ENCODE data around the gene TMEM41A.
A peak's percentile ranks its signal among the peaks of the same experiment; 100 is the strongest.
"Not testable (repeated sequence)": the region's sequence is repeated elsewhere in the genome, so short reads cannot be mapped to it uniquely, and the experiment has no call there.

TMEM41A gene

GRCh38 chr3:185486394-185486793, 12.4 kb downstream of the TMEM41A start:
- no peak for DNase-seq

- no peak for DNase-seq
These were observed 14.5 kb downstream of the TMEM41A start for GRCh38 chr3:185484296-185484695.

GRCh38 chr3:185479373-185479945, 19.4 kb downstream of the TMEM41A start:
- DNase-seq, result peak; percentile 34

- DNase-seq, result peak; percentile 6
These were observed 21.5 kb downstream of the TMEM41A start for GRCh38 chr3:185477316-185477715.

GRCh38 chr3:185474922-185475321, 23.9 kb downstream of the TMEM41A start:
- DNase-seq, result not testable (repeated sequence)

GRCh38 chr3:185473290-185473815, 25.5 kb downstream of the TMEM41A start:
- peak; percentile 76 for DNase-seq

GRCh38 chr3:185470323-185470722, 28.5 kb downstream of the TMEM41A start:
- DNase-seq, result no peak

- DNase-seq, result no peak
These were observed 29.3 kb downstream of the TMEM41A start for GRCh38 chr3:185469542-185469941.

GRCh38 chr3:185466123-185466522, 32.7 kb downstream of the TMEM41A start:
- not testable (repeated sequence) for DNase-seq

- DNase-seq, result no peak
These were observed 33.4 kb downstream of the TMEM41A start for GRCh38 chr3:185465471-185465870.

GRCh38 chr3:185460719-185461350, 38.0 kb downstream of the TMEM41A start:
- DNase-seq, result no peak

- DNase-seq, result no peak
These were observed 38.5 kb downstream of the TMEM41A start for GRCh38 chr3:185460309-185460708.

GRCh38 chr3:185457376-185457775, 41.5 kb downstream of the TMEM41A start:
- DNase-seq, result no peak

- DNase-seq, result not testable (repeated sequence)
These were observed 47.4 kb downstream of the TMEM41A start for GRCh38 chr3:185451432-185451831.

GRCh38 chr3:185448107-185448506, 50.7 kb downstream of the TMEM41A start:
- DNase-seq, result no peak

GRCh38 chr3:185444329-185444728, 54.5 kb downstream of the TMEM41A start:
- no peak for DNase-seq

GRCh38 chr3:185442031-185442430, 56.8 kb downstream of the TMEM41A start:
- no peak for DNase-seq

- DNase-seq, result no peak
These were observed 58.9 kb downstream of the TMEM41A start for GRCh38 chr3:185439745-185440466.
